OCI-LY3 (cell line): ENCODE measurements around the gene SEMA3C.

Source experiments
- CTCF ChIP-seq: fragments of 200-600, 300-600 bp; sonication (generic); IDR thresholded peaks from 2 replicates; pipeline ENCODE4 v1.5.1; 2014; ENCODE audit warnings: antibody characterized with exemption, low read length, low read depth
- EZH2phosphoT487 ChIP-seq: fragments of 200-600 bp; shearing (Covaris generic); IDR thresholded peaks from 2 replicates; pipeline ENCODE4 v1.6.1; 2018; ENCODE audit warnings: antibody characterized with exemption, mixed run types, low read depth

GRCh38 chr7:80900583-80901576 lies 18.0 kb downstream of the SEMA3C start:
- no peak for TF ChIP-seq CTCF
- no peak for TF ChIP-seq EZH2phosphoT487
